ACC112 (cell line): Measurements from ENCODE around the gene ANXA6.

Experiments
- H2AFZ ChIP-seq: fragments of 200-600 bp; sonication (generic); one replicate; pipeline ENCODE4 v1.6.0; 2017; ENCODE audit warnings: antibody characterized with exemption, low read length; ENCODE audit not compliant: unreplicated experiment
- H3K27ac ChIP-seq: fragments of 200-600 bp; sonication (generic); 2 replicates; pipeline ENCODE4 v1.5.1; 2014; ENCODE audit warnings: low read depth, mild to moderate bottlenecking, antibody characterized with exemption, low read length, moderate library complexity
- H3K27me3 ChIP-seq: fragments of 200-600 bp; sonication (generic); 2 replicates; pipeline ENCODE4 v1.6.1; 2014; ENCODE audit warnings: mild to moderate bottlenecking, antibody characterized with exemption, low read length, moderate library complexity, mixed read lengths; ENCODE audit not compliant: insufficient read depth
- H3K36me3 ChIP-seq: fragments of 200-600 bp; sonication (generic); 2 replicates; pipeline ENCODE4 v1.6.1; 2016; ENCODE audit warnings: mild to moderate bottlenecking, antibody characterized with exemption, low read length, moderate library complexity, mixed read lengths; ENCODE audit not compliant: insufficient read depth
- H3K4me1 ChIP-seq: fragments of 200-600 bp; sonication (generic); one replicate; pipeline ENCODE4 v1.6.1; 2016; ENCODE audit warnings: low read length, mixed read lengths; ENCODE audit not compliant: insufficient read depth, unreplicated experiment, control insufficient read depth
- H3K4me3 ChIP-seq: fragments of 200-600 bp; sonication (generic); 2 replicates; pipeline ENCODE4 v1.5.1; 2014; ENCODE audit warnings: mild to moderate bottlenecking, low read depth, low read length
- H3K79me2 ChIP-seq: fragments of 200-600 bp; sonication (generic); one replicate; pipeline ENCODE4 v1.6.0; 2016; ENCODE audit warnings: low read length; ENCODE audit not compliant: control insufficient read depth, unreplicated experiment, insufficient read depth

Gene ANXA6

DNA sequence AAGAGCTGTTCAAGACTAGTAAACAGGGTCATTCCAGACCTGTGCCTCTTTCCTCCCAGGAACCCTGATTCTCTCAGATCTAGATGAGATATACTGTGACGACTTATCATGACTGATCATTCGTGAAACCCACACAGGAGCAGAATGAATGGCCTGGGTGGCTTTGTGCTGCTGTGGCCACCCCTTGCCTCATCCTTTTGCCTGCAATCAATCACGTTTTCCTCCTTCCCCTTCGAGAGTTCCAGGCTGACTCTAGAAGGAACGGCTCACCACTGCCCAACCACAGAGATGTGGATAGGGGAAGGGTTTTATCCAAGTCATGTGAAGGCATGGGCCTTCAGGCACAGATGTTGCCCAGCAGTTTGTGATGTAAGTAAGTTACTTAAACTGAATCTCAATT lies 5.8 kb downstream of the ANXA6 start:
- Histone ChIP-seq H3K79me2 (peaks cover 97% of the 10 kb centered on the region), H3K4me1 (peaks cover 45% of the 10 kb centered on the region), H2AFZ (no peak overlapping the region), H3K27me3 (no peaks in the 10 kb centered on the region), H3K4me3 (no peak overlapping the region), H3K27ac (peak overlapping the region; percentile 60), H3K36me3 (no peaks in the 10 kb centered on the region)

DNA sequence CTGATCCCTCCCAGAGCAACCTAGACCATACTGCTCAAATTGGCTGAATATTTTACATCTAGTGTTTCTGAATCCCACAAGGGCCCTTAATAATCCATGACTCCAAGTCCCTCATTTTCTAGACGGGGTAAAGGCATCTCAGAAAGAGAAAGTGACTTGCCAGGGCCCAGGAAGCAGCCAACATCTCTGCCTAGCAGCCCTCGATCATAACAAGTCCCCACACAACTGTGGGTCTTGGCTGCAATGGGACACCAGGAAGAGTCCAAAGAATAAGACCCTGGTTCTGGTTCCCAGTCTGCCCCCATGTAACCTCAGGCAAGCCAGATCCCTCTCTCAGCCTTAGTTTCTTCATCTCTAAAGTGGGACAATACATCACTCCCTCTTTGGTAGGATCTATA lies 6.3 kb downstream of the ANXA6 start:
- Histone ChIP-seq H2AFZ (no peak overlapping the region), H3K4me3 (no peak overlapping the region; the same call in 1 of the 2 replicates), H3K79me2 (peaks cover 97% of the 10 kb centered on the region), H3K27me3 (no peaks in the 10 kb centered on the region), H3K36me3 (0 out of 2 replicates have a peak, but pooled peaks cover 2% of the 10 kb centered on the region), H3K4me1 (peaks cover 45% of the 10 kb centered on the region), H3K27ac (peak overlapping the region; percentile 60)

DNA sequence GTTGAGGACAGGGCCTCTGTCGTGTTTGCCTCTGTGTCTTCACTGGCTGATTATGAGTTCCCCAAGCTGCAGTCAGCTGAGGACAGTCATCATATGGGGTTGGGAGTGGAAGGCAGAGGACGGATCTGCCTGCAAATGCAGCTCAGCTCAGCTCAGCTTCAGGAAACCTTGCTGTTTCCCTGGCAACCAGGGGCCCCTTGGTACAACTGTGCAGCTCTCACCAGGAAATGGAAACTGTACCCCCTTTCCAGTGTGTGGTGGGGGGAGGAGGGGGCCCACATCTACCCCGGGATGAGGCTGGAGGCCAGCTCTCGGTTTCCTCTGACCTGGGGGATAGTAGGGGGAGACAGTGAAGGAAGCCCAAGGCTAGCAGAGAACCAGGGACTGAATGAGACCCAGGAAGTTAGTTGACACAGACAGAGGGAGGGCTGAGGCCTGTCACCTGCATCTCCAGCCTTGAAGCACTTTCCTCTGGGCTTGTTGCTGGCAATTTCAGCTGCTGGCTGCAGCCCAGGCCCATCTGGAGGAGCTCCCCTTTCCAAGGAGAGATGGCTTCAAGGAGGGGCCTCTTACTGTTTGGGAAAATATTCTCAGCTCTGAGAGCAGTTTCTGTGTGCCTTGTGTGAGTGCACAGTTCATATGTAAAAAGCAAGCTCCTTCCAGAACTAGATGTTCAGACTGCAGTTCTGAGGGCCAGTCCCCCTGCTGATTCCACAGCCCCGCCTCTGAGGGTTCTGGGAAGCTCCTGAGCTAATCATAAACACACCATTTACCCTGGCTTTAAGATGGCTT lies 6.9 kb downstream of the ANXA6 start:
- Histone ChIP-seq H3K4me3 (no peak overlapping the region), H3K79me2 (peaks cover 97% of the 10 kb centered on the region), H2AFZ (no peak overlapping the region), H3K4me1 (peaks cover 41% of the 10 kb centered on the region), H3K27me3 (no peaks in the 10 kb centered on the region), H3K27ac (peak overlapping the region; percentile 60), H3K36me3 (0 out of 2 replicates have a peak, but pooled peaks cover 7% of the 10 kb centered on the region)

DNA sequence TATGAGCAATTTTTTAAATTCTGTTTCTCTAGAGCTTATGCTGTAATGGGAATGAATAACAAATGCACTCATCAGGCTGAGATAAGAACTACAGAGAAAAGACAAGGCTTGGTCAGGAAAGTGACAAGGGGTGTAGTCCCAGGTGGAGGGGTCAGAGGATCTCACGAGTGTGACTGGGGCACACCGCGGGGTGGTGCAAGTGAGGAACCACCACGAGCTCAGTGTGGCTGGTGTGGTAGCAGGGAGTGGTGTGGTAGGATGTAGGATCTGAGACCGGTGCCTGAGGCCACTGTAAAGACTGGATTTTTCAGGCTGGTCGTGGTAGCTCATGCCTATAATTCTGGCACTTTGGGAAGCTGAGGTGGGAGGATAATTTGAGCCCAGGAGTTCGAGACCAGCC lies 9.0 kb downstream of the ANXA6 start:
- no peaks in the 10 kb centered on the region for H3K27me3 ChIP-seq
- 0 out of 2 replicates have a peak, but pooled peaks cover 7% of the 10 kb centered on the region for H3K36me3 ChIP-seq
- no peak overlapping the region for H3K27ac ChIP-seq
- no peak overlapping the region for H3K4me3 ChIP-seq
- peaks cover 98% of the 10 kb centered on the region for H3K79me2 ChIP-seq
- H2AFZ ChIP-seq = no peak overlapping the region
- peaks cover 22% of the 10 kb centered on the region for H3K4me1 ChIP-seq

DNA sequence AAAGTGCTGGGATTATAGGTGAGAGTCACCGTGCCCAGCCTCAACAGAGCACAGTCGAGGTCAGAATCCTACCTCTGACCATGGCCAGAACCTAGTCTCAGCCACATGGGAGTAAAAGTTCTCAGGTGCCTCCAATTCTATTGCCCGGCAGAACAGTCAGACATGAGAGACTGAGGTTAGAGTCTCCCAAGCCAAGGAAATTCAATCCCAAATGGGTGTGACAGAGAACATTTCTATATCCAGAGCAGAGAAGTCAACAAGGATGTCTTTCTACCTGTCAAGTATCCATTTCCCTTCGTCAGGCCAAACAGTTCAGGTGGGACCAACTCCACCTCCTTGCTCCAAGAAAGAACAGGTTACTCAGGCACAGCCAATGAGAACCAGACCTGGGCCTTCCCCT lies 10.5 kb downstream of the ANXA6 start:
- no peak overlapping the region for H3K4me3 ChIP-seq
- H2AFZ ChIP-seq = no peak overlapping the region
- peaks cover 98% of the 10 kb centered on the region for H3K79me2 ChIP-seq
- H3K27ac ChIP-seq = no peak overlapping the region
- H3K36me3 ChIP-seq = 0 out of 2 replicates have a peak, but pooled peaks cover 11% of the 10 kb centered on the region
- H3K4me1 ChIP-seq = peaks cover 20% of the 10 kb centered on the region
- H3K27me3 ChIP-seq = no peaks in the 10 kb centered on the region

DNA sequence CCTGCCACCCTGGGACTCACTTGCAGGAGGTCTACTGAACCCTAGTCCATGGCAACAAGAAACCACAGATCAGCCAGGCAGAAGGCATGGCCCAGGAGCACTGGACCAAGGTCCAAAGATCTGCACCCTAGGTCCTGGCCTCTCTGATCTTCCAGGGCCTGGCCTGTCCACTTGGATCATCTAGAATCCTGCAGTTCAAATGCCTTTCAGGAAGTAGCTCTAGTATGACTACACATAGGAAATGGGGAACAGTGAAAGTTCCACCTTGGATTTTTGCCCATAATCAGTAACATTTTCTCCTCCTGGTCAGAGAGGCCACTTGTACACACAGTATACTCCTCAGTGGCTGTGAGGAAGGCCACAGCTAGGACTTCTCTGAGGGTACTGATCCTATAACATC lies 11.5 kb downstream of the ANXA6 start:
- H3K4me3 ChIP-seq = no peak overlapping the region
- H3K27me3 ChIP-seq = no peaks in the 10 kb centered on the region
- H3K36me3 ChIP-seq = 0 out of 2 replicates have a peak, but pooled peaks cover 11% of the 10 kb centered on the region
- peaks cover 94% of the 10 kb centered on the region for H3K79me2 ChIP-seq
- no peak overlapping the region for H2AFZ ChIP-seq
- H3K27ac ChIP-seq = no peak overlapping the region
- H3K4me1 ChIP-seq = peaks cover 10% of the 10 kb centered on the region

DNA sequence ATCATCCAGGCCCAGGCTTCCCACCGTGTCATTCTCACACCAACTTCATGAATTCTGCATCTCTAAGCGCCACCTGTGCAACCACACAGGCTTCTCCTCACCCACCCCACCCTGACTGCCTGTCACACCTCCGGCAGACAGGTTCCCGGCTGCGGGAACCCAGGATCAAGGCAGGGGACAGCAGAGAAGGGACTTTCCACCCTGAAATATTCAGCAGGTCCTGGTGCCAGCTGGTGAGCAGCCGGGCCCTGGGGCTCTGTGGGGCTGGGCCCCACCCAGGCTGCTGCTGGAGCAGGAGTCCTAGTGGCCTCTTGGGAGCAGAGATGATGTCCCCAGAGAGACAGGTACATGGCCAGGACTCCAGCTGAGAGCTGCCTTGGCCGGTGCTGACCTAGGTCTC lies 12.7 kb downstream of the ANXA6 start:
- H3K4me3 ChIP-seq = no peak overlapping the region

DNA sequence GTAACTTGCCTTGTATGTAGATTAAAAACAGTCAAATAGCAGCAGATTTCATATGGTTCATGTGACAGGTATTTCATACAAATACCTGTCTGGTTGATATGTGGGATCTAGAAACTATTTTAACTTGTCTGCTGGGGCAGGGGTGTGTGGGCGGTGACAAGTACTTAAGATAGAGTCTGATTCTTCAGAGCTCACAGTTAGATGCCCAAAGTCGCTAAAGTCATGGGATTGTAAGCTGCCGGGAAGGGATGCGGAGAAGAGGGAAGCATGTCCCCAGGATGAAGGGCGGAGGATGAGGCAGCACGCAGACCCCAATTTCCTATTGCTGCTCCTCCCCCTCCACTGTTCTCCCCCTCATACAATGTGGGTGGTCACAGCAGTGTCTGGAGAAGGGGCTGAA lies 13.3 kb downstream of the ANXA6 start:
- Histone ChIP-seq H3K4me3 (no peak overlapping the region), H3K36me3 (peaks cover 12% of the 10 kb centered on the region; the same call in 1 of the 2 replicates), H3K27ac (no peak overlapping the region), H2AFZ (no peak overlapping the region), H3K27me3 (no peaks in the 10 kb centered on the region), H3K4me1 (no peaks in the 10 kb centered on the region), H3K79me2 (peaks cover 78% of the 10 kb centered on the region)

More for the DNA sequence above, 12.7 kb downstream of the ANXA6 start:
- Histone ChIP-seq H3K79me2 (peaks cover 84% of the 10 kb centered on the region), H3K27me3 (no peaks in the 10 kb centered on the region), H3K27ac (no peak overlapping the region), H3K36me3 (0 out of 2 replicates have a peak, but pooled peaks cover 11% of the 10 kb centered on the region), H2AFZ (no peak overlapping the region), H3K4me1 (no peaks in the 10 kb centered on the region)

DNA sequence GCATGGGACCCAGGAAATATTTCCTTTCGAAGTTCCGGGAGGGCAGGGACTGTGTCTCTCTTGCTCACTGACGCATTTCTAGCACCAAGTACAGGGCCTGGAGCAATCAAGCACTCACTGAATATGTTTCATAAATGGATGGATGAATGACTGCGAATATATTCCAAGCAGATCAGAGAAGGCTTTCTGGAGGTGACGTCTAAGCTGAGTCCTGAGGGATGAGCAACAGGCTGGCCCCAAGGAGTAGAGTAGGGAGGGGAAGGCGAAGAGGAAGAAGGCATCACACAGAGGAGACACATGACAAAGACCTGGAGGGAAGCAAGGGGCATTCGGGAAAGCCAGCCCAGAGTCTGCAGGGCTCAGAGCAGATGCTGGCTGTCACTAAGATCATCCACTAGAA lies 13.9 kb downstream of the ANXA6 start:
- no peak overlapping the region for H3K27ac ChIP-seq
- peaks cover 17% of the 10 kb centered on the region; the same call in 1 of the 2 replicates for H3K36me3 ChIP-seq
- H3K4me3 ChIP-seq = no peak overlapping the region
- H3K4me1 ChIP-seq = no peaks in the 10 kb centered on the region
- H3K79me2 ChIP-seq = peaks cover 73% of the 10 kb centered on the region
- H2AFZ ChIP-seq = no peak overlapping the region
- H3K27me3 ChIP-seq = no peaks in the 10 kb centered on the region

DNA sequence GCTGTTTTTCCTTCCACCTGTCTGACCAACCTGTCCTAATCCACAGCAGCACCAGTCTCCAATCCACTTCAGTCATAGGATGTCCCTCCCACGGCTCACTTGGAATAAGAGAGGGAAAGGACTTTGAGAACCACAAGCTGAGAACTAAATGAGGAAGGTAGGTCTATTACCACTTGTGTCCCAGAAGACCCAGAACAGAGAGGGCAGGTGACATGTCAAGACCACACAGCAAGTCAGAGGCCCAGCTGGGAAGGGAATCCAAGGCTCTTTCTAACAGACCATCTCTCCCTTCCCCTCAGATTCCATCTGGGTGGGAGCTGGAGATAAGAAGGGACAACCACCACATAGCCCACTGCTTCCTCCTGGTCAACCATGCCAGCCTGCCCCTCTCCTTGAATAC lies 14.6 kb downstream of the ANXA6 start:
- H3K79me2 ChIP-seq = peaks cover 66% of the 10 kb centered on the region
- no peaks in the 10 kb centered on the region for H3K4me1 ChIP-seq
- peaks cover 21% of the 10 kb centered on the region; the same call in 1 of the 2 replicates for H3K36me3 ChIP-seq

DNA sequence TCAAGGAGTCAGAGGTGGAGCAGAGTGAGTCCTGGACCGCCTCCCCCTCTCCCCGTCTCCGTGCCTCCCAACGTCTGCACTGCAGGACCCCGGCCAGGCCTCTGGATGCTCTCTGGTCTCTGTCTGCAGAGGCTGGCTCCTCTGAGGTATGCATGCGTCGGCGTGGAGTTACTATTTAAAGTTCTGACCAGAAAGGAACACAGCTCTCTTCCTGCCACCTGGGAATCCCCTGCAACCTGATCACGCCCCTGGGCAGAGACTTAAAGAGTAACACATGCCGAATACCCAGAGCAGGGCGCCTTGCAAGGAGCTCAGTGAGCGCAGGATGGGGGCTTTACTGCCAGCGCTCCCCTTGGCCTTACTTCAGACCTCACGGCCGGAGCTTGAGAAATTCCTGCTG lies 16.0 kb downstream of the ANXA6 start:
- peaks cover 33% of the 10 kb centered on the region; the same call in 1 of the 2 replicates for H3K36me3 ChIP-seq
- H3K79me2 ChIP-seq = peaks cover 52% of the 10 kb centered on the region
- H3K27me3 ChIP-seq = no peaks in the 10 kb centered on the region
- no peak overlapping the region for H2AFZ ChIP-seq
- H3K4me3 ChIP-seq = no peak overlapping the region
- no peaks in the 10 kb centered on the region for H3K4me1 ChIP-seq
- H3K27ac ChIP-seq = no peak overlapping the region

More for the DNA sequence above, 14.6 kb downstream of the ANXA6 start:
- Histone ChIP-seq H2AFZ (no peak overlapping the region), H3K4me3 (no peak overlapping the region), H3K27ac (no peak overlapping the region), H3K27me3 (no peaks in the 10 kb centered on the region)
